Activated CD8-positive, alpha-beta memory T cell treated with anti-CD3 and anti-CD28 coated beads for 48 hours (primary cell): ENCODE results near the gene SLC4A1.

Experiments
- DNase-seq, 3 experiments: peaks; one replicate each; pipeline ENCODE4 v3.0.0-alpha.2; 2020; ENCODE audit warnings: low read depth in 2 of 3, low spot score in 2 of 3

SLC4A1 gene

GRCh38 chr17:44207319-44207718 is 60.6 kb downstream of the SLC4A1 start:
- no peak for DNase-seq

DNA sequence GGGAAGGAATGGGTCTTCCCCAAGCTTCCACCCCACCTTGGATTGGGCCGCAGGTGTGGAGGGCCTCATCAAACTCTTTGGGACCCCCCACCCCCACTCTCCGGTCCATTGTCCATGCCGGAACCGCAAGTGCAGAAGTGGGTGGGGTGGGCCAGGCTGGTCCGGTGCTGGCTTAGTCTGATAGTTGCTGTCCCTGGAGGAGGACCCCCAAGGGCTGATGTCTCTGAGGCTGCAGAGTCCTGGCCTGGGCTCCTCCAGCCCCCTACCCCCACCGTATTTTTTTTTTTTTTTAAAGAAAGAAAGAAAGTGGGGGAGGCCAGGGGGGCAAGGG is 61.1 kb downstream of the SLC4A1 start:
- no peak for DNase-seq

DNA sequence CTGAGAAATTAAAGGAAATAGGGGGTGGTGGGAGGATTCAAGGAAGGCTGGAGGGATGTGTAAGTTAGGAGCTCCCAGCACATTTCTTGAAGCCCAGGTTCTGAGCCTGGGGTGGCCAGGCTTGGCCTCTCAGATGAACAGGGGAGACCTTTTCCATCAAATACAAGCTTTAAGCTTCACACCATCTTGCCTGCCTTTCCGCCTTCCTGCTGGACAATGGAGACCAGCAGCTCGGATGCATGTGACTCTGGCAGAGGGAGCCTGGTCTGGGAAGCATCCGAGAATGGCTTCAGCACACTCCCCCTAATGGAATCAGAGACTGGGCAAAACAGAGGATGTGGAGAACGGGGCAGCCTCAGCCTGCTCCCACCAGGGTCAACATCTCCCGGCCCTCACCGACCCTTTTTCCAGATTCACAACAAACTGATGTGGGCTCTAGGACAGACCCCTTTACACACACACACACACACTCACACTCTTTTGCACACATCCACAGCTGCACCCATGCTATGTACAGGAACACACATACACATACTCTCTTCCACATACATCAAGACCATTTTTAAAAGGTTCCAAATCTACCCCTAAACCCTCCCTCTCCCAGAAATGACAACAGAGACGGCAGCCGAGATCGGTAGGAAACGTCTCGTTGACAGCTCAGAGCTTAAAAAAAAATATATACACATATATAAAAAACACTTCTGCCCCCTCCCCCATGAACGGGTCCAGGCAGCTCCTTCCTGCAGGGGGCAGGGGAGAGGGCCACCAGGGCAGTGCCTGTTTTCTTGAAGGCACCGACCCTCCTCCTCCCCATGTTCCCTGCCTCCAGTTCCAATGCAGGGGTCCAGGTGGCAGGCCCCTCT is 61.7 kb downstream of the SLC4A1 start:
- DNase-seq = no peak

GRCh38 chr17:44204441-44204882 is 63.5 kb downstream of the SLC4A1 start:
- DNase-seq = no peak

DNA sequence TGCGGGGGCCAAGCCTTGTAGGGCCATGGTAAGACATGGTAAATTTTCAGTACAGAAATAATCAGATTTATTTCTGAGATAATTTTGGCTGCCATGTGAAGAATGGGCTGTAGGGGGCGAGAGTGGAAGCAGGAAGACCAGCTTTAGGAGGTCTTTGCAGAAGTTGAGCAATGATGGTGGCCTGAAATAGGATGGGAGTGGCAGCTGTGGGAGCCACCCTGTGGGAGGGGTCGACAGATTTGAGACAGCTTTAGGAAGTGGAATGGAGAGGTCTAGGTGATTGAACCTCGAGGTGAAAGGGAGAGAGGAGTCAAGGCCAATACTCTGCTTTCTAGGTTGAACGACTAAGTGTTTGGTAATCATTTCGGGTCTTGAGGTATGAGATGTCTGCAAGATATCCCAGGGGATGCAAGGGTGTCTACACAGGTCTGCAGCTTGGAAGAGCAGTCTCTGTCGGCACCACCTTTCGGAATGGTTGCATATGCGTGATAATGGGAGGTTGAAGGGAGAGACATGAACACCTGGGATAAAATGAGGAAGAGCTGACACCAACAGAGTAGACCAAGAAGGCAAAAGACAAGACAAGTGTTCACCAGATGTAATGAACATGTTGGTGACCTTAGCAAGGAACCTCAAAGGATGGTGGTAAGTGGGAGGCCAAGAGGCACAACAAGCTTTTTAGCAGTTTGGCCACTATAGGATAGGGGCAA is 64.0 kb downstream of the SLC4A1 start:
- no peak for DNase-seq

DNA sequence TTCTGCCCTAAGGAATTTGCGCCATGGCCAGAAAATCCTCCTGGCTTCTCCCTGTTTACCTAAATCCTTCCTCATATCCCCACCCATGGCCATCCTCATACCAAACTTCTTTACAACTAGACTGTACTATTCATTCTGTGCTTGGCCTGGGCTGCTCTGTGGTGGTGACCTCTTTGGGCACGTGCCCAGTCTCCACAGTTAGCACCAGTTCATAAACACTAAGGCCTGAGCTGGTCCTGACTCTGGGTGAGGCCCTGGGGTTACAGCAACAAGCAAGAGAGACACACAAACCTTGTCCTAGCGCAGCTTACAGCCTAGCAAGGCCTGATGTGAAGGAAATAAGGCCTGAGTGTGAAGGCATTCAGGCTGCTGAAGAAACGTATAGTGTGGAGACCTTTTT is 65.2 kb downstream of the SLC4A1 start:
- DNase-seq = no peak

DNA sequence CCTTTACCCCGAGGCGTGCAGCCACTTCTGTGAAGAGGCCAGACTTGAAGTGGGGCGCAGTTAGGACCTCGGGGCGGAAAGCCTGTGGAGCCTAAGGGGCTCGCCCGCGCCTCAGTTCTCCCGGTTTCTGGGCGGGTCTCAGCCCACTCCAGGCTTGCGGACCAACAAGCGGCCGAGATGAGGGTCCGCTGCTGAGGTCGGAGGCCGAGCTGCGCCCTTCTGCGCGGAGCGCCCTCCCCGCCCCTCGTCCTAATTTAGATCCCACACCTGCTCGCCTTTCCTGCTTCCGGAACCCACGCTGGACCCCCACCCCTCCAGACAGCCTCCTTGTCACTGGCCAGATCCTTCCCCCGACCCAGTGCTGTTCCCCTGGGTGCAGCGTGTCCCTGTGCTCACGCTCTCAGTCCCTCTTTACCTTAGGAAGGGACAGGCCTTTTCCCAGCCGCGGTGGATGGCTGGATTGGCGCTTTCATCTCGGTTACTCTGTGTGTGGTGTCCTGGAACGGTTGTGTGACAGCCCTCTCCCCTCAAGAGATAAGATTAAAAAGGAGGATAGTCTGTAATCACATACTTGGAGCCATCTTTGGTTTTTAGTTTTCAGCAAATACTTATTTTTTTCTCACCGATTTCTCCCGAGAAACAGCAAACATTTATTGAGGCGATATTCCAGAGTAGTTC is 67.3 kb downstream of the SLC4A1 start:
- DNase-seq = no peak

- DNase-seq = peak; percentile 97 to 99 (median 97)
Measured at GRCh38 chr17:44199553-44200477, 68.1 kb downstream of the SLC4A1 start, which contains the start of gene ATXN7L3. TSS of gene ATXN7L3 (minus strand) at chr17:44199884. CDS start at chr17:44198070, 1,814 bp downstream.

- DNase-seq = no peak
Measured at GRCh38 chr17:44198721-44199552, 69.0 kb downstream of the SLC4A1 start.
